NCI-H524 treated with DMSO at 0.1 percent for 48 hours (cell line): ENCODE results near the gene MELK.

Experiments used
- DNase-seq: peaks from one replicate; lab custom pipeline; 2025; lab: John Stamatoyannopoulos, UW

Gene MELK

DNA sequence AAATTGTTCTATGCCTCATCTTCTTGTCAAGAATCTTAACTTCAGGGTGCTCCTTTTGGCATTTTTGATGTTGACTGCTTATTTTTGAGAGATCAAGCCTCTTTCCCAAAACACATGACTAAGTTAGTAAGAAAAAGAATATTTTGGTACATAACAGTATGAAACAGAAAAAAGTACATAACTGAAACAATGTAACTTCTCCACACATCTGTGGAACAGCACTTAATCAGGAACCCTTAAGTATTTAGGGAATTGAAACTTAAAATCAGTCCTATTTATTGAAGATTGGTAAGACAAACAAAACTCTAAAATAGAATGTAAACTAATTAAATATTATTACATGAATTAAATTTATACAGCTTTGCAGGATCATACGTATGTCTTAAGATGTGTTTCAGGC is 103.4 kb downstream of the MELK start:
- DNase-seq: no peak

DNA sequence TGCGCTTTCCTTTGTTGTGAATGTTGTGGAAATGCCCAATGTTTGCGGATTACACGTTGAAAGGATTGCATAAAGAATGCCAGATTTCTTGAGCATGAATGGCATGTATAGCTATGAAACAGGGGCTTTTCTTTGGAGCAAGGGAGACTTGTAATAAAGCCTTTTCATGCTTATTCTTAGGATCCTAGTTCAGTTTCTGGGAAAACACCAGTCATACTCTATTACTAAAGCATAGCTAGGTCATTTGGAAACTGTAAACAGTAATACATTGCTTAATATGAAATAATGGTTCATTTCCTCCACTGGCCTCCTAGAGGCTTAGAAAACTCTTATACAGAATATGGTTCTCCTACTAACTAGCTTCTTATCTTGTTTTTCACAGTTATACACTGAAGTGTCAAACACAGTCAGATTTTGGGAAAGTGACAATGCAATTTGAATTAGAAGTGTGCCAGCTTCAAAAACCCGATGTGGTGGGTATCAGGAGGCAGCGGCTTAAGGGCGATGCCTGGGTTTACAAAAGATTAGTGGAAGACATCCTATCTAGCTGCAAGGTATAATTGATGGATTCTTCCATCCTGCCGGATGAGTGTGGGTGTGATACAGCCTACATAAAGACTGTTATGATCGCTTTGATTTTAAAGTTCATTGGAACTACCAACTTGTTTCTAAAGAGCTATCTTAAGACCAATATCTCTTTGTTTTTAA is 104.2 kb downstream of the MELK start:
- no peak for DNase-seq

DNA sequence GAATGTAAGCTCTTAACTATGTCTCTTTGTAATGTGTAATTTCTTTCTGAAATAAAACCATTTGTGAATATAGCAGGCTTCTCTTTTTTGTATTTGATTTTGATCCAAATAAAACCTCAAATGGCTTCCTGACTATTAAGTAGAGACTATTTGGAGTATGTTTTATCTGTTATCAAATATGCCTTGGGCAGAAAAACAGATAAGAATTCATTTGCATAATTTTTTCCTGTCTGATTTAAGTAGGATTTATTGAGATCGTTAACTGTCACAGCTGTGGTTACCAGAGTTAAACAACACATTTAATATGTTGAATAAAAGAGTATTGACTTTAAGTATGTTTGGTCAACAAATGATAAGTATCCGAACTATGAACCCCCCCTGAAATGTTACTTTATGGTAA is 104.9 kb downstream of the MELK start:
- no peak for DNase-seq

DNA sequence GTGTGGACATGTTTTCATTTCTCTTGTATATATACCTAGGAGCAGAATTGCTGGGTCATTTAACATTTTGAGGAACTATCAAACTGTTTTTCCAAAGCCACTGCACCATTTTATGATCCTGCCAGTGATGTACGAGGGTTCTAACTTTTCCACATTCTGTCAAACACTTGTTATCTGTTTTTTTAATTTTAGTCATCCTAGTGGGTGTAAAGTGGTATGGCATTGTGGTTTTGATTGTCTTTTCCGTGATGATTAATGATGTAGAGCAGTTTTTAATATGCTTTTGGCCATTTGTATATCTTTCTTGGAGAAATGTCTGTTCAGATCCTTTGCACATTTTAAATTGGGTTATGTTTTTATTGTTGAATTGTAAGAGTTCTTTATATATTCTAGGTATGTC is 107.0 kb downstream of the MELK start:
- no peak for DNase-seq

DNA sequence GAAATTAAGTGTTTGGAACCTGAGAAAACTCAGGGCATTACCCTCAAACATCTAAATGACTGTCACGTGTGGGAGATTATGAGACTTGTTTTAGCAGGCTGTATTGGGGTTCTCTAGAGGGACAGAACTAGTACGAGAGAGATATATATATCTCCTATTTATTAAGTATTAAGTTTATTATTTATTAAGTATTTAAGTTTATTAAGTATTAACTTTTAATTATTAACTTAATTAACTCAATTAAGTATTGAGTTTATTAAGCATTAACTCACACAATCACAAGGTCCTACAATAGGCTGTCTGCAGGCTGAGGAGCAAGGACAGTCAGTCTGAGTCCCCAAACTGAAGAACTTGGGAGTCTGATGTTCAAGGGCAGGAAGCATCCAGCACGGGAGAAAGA is 113.8 kb downstream of the MELK start:
- DNase-seq: no peak

DNA sequence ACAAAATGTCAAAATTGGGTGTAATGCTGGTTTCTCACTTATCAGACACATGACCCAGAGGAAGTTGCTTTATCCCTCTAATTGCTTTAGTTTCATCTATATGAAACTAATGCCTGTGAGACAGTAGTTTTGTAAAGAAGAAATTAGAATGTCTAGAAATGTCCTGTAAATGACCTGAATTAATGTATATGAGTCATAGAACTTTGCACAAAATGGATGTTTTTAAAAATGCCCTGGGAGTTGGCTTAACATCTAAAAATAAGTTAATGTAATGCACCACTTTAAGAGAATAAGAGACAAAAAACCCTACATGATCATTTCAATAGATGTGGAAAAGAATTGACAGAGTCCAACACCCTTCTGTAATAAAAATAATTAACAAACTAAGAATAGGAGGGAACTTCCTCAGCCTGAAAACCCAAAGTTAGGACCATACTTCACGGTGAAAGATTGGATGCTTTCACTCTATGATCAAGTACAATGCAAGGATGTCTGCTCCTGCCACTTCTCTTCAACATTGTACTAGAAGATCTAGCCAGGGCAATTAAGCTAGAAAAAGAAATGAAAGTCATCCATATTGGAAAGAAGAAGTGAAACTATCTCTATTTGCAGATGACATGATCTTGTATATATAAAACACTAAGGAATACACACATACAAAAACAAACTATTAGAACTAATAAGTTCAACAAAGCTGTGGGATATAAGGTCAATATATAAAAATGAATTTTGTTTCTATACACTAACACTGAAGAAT is 117.9 kb downstream of the MELK start:
- no peak for DNase-seq

DNA sequence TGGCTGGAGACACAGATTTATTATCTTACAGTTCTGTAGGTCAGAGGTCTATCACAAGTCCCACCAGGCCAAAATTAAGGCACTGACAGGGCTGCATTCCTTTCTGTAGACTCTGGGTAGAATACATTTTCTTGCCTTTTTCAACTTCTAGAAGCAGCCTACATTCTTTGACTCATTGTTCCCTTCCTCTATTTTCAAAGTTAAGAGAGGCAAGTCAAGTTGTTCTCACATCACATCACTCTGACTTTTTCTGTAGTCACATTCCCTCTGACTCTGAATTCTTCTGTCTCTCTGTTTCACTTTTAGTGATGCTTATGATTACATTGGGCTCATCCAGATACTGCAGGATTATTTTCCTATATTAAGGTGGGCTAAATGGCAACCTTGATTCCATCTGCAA is 119.0 kb downstream of the MELK start:
- no peak for DNase-seq

DNA sequence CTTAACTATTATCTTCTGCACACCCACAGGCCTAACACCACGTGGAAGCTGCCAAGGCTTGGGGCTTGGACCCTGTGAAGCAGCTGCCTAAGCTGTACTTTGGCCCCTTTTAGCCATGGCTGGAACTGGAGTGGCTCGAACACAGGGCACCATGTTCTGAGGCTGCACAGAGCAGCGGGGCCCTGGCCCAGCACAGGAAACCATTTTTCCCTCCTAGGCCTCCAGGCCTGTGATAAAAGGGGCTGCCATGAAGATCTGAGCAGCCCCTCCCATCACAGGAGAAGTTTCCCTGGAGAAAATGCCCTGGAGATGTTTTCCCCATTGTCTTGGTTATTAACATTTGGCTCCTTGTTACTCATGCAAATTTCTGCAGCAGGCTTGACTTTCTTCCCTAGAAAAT is 126.3 kb downstream of the MELK start:
- no peak for DNase-seq

DNA sequence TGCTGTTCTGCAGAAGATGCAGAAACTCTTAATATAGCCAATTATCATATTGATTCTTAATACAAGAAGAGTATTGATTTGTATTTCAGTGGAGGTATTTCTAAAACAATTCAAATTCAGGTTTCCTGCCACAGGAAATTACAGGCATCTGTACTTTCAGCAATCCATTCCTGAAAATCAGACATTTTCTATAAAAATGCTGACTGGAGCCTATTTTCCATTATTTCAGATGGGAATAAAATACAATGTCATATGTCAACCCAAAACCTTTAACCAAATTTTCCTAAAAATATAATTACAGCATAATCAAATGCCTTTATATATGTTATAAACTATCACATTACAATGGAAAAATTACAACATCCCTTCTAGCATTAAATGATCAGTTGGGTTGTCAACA is 131.5 kb downstream of the MELK start:
- DNase-seq: no peak

DNA sequence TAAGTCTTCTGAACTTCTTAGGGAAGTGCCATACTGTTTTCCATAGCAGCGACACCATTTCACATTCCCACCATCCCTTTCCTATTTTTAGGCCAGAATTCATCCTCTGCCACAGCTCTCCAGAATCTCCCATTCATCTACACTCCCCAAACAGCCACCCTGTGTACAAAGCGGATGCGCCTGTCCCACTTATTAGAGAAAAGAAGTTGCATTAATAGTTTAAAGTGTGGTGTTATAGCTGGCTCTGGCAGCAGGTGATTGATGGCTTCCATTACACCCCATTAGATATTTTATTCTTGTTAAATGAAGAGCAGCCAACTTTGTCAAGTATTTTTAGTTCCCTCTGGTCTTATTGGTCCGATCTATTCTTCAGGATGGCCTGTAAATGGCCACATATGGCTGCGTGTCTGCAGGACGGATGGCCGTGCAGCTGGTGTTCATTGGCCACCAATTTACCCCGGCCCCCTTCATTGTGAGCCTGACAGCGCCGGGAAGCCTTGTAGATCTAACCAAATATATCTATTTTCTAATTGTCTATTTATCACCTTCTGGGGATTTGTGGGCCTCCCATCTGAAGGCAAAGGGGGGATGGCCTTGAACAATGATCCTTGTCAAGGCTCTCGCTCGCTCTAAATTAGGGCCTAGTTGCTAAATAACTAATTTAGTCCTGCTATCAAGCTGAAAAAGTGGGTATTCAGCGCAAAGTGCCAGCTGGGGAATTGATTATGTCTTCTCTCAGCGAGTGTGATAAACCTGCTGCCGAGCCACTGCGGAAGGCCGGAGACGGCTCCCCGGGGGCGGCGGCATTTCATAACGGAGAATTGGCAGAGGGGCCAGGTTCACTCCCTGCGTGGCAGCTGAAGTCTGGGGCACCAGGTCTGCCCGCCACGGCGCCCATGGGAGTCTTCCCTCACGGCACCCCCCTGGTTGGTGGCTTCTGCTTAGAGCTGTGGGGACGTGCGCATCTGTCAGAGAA is 141.1 kb downstream of the MELK start:
- no peak for DNase-seq

DNA sequence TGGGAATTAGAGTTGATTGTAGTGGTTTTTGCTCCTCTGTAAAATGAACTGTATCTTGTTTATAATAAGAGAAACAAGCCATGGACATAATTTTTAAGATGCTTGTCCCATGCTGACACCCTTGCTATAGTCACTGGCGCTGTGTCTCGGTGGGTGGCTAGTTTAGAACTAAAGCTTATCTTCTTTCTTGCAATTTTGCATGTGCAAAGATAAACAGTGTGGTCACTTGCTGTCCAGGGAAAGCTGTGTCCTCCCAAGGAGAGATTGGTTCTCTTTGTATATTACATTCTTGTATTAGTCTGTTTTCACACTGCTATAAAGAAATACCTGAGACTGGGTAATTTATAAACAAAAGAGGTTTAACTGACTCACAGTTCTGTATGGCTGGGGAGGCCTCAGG is 143.8 kb downstream of the MELK start:
- no peak for DNase-seq

DNA sequence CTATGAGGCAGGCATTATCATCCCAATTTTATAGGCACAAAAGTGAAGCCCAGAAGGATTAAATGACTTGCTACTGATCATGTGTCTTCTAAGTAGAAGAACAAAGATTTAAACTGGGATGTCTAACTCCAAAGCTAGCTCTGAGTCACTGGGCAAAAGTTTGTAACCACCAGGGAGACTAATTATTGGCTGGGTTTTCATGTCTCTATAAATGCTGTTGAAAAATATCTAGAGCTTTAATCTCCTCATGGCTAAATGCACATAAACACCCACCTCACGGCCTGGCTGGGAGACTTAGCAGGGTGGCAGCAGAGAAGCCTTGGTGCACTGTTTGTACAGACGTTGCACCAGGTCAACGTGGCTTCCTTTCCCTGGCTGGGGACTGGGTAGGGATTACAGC is 144.6 kb downstream of the MELK start:
- no peak for DNase-seq

DNA sequence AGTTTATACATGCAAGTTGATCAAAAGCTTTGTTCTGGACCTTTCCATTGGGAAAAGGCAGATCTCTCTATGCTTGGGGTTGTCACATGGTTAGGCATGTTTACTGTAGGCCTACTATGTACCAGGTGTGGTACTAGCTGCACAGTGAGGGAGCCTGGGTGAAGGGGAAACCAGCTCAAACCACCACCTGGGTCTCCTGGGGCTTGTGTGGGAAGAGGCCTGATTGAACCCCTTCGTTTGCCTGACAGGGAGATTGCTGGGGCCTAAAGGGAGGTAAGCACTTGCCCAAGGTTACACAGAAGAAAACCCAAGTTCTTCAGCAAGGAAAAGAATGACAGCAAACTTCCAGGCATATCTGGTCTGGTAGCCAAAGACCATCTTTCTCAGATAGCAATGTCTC is 145.9 kb downstream of the MELK start:
- DNase-seq: no peak

DNA sequence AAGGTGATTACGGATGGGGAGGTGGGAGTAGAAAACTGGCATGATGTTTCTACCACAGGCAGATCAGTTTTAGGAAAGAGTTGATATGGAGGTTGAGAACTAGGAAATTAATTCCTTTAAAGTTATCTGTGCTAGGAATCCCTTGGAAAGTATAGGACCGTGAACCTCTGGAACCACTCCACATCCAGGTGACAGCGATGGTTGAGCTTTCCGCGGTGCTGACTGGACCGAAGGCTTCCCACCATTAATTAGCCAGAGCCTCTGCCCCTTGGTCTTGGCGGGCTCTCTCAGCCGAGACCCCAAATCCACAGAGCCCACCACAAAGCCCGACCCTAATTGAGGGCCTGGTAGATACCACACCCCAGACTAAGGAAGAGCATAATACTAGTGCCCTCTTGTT is 147.3 kb downstream of the MELK start:
- no peak for DNase-seq

DNA sequence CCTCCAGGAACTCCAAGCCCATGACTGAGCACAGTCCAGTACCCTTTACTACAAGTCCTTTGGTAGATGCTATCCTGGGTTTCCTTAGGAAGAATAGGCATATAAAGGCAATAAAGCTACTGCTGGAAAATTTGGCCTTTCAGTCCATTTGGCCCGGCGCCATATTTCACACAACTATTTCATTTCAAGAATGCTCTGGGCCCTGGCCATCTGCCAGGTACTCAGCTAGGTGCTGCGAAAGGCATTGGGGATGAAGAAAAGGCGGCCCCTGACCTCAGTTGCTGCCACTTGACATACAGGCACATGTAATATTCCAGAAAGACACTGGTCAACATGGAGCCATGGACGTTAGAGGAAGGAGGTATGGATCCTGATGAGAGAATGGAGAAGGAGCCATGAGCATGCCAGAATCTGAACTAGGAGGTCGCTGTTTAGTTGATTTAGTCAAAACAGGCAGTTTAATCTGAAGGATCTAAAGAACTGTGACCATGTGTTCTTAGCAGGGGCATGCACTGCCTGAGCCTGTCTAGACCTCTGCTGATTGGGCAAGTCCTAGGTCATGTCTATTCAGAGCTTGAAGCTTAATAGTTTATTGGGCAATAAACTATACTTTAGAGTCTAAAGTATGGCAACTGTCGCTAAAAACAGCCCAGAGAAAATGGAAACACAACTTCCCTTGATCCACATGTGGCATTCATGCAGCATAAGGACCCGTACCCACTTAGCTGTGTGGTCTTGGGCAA is 149.3 kb downstream of the MELK start:
- DNase-seq: no peak

DNA sequence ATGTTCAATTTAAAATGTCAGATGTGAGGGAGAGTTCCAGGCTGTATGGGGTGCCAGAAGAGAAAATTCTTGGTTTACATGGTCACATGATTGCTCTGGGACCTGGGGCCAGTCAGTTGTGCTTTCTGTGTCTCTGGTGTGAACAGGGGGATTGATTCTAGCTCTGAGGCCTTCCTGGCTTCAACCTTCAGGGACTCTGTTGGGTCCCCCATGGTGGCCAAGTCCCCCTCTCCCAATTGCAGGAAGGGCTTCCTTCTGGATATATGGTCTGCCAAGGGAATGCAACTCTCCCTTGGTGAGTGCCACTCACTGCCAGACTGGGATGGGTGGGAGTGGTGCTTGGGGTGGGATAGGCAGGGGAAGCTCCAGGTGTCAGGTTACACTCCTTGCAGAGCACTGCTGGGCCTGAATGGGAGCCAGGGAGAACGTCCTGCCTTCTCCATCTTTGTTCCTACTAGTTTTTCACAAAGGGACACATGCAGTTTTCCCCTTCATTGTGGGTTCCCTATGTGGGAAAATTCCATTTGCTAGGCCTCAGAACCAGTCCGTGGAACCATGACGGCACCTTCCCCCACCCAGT is 153.2 kb downstream of the MELK start:
- no peak for DNase-seq
